NCI-H2107 (cell line): ENCODE measurements around the gene SEC61B.
A peak's percentile ranks its signal among the peaks of the same experiment; 100 is the strongest.
"Not testable (repeated sequence)": the region's sequence is repeated elsewhere in the genome, so short reads cannot be mapped to it uniquely, and the experiment has no call there.

Experiments used
- DNase-seq: peaks from one replicate; lab custom pipeline; 2025; lab: John Stamatoyannopoulos, UW

Gene SEC61B

GRCh38 chr9:99237849-99238248 is 15.8 kb downstream of the SEC61B start:
- DNase-seq = not testable (repeated sequence)

GRCh38 chr9:99238331-99238730 is 16.2 kb downstream of the SEC61B start:
- DNase-seq = no peak

- no peak for DNase-seq
Measured at GRCh38 chr9:99239341-99240060, 17.4 kb downstream of the SEC61B start.

- no peak for DNase-seq
Measured at GRCh38 chr9:99241106-99241505, 19.0 kb downstream of the SEC61B start.

- DNase-seq = no peak
Measured at GRCh38 chr9:99244344-99245260, 22.5 kb downstream of the SEC61B start.

- DNase-seq = no peak
Measured at GRCh38 chr9:99249619-99250018, 27.5 kb downstream of the SEC61B start.

- DNase-seq = no peak
Measured at GRCh38 chr9:99251157-99251556, 29.1 kb downstream of the SEC61B start.

GRCh38 chr9:99253134-99253533 is 31.1 kb downstream of the SEC61B start:
- no peak for DNase-seq

GRCh38 chr9:99253772-99254431 is 31.8 kb downstream of the SEC61B start:
- no peak for DNase-seq

GRCh38 chr9:99255651-99256050 is 33.6 kb downstream of the SEC61B start:
- DNase-seq = no peak

GRCh38 chr9:99257723-99258389 is 35.8 kb downstream of the SEC61B start:
- DNase-seq = no peak

GRCh38 chr9:99259231-99259918 is 37.3 kb downstream of the SEC61B start:
- no peak for DNase-seq

GRCh38 chr9:99261923-99262322 is 39.8 kb downstream of the SEC61B start:
- no peak for DNase-seq

- DNase-seq = no peak
Measured at GRCh38 chr9:99262949-99263418, 40.9 kb downstream of the SEC61B start.

- DNase-seq = no peak
Measured at GRCh38 chr9:99264070-99264680, 42.1 kb downstream of the SEC61B start.

- DNase-seq = no peak
Measured at GRCh38 chr9:99265691-99266090, 43.6 kb downstream of the SEC61B start.

- DNase-seq = peak; percentile 16
Measured at GRCh38 chr9:99266255-99267023, 44.4 kb downstream of the SEC61B start.

GRCh38 chr9:99269416-99269815 is 47.3 kb downstream of the SEC61B start:
- no peak for DNase-seq

- no peak for DNase-seq
Measured at GRCh38 chr9:99270491-99270890, 48.4 kb downstream of the SEC61B start.

- no peak for DNase-seq
Measured at GRCh38 chr9:99272836-99273235, 50.8 kb downstream of the SEC61B start.
